SK-N-SH treated with all-trans-retinoic acid at 6 μM for 48 hours (cell line): ENCODE results near the gene BEND6.

Experiments used
- ZC3H10 ChIP-seq: fragments of 250-450 bp; sonication (Bioruptor Pico); IDR thresholded peaks from 2 replicates; pipeline ENCODE4 v1.5.1; 2021; ENCODE audit warnings: mild to moderate bottlenecking, moderate library complexity
- ZFP30 ChIP-seq: fragments of 450-650 bp; formaldehyde crosslinking; IDR thresholded peaks from 2 replicates; pipeline ENCODE4 v1.5.0; 2022; ENCODE audit warnings: mild to moderate bottlenecking, moderate library complexity
- ZNF70 ChIP-seq: fragments of 450-650 bp; formaldehyde crosslinking; IDR thresholded peaks from 2 replicates; pipeline ENCODE4 v1.5.0; 2020; ENCODE audit warnings: mild to moderate bottlenecking, moderate library complexity
- TF ChIP-seq, protein P1 (sequence below): fragments of 250-450 bp; sonication (Bioruptor Pico); IDR thresholded peaks from 2 replicates; pipeline ENCODE4 v1.5.1; 2020; ENCODE audit warnings: low read depth, mild to moderate bottlenecking, moderate library complexity
- TF ChIP-seq, protein P2 (sequence below): fragments of 250-450 bp; sonication (Bioruptor Pico); IDR thresholded peaks from 2 replicates; pipeline ENCODE4 v1.5.1; 2021; ENCODE audit warnings: mild to moderate bottlenecking, moderate library complexity
- TF ChIP-seq, protein P3 (sequence below): fragments of 250-450 bp; sonication (Bioruptor Pico); IDR thresholded peaks from 2 replicates; pipeline ENCODE4 v1.8.0; 2020; ENCODE audit warnings: mild to moderate bottlenecking, moderate library complexity, borderline replicate concordance

DNA sequence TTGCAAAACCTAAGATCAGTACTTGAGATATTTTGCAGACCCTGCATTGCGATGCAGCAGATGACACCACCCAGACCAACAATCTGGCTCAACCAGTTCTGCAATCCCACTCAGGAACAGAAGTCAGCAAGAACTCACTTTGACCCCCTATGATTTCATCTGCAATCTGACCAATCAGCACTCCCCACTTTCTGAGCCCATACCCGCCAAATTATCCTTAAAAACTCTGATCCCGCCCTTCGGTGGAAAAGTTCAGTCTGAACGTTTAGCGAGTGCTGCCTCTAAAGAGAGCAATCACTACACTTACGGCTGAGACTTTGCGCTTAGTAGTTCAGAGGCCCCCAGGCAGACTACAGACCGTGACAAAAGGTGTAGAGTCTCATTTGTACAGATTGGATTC, 74.3 kb downstream of the BEND6 start:
- TF ChIP-seq ZC3H10 (CRISPR knock-in tag) (no peak), ZNF70 (CRISPR knock-in tag) (no peak), ZFP30 (no peak)
- TF ChIP-seq, protein P1, sequence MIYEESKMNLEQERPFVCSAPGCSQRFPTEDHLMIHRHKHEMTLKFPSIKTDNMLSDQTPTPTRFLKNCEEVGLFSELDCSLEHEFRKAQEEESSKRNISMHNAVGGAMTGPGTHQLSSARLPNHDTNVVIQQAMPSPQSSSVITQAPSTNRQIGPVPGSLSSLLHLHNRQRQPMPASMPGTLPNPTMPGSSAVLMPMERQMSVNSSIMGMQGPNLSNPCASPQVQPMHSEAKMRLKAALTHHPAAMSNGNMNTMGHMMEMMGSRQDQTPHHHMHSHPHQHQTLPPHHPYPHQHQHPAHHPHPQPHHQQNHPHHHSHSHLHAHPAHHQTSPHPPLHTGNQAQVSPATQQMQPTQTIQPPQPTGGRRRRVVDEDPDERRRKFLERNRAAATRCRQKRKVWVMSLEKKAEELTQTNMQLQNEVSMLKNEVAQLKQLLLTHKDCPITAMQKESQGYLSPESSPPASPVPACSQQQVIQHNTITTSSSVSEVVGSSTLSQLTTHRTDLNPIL (CRISPR knock-in tag), result no peak
- TF ChIP-seq, protein P2, sequence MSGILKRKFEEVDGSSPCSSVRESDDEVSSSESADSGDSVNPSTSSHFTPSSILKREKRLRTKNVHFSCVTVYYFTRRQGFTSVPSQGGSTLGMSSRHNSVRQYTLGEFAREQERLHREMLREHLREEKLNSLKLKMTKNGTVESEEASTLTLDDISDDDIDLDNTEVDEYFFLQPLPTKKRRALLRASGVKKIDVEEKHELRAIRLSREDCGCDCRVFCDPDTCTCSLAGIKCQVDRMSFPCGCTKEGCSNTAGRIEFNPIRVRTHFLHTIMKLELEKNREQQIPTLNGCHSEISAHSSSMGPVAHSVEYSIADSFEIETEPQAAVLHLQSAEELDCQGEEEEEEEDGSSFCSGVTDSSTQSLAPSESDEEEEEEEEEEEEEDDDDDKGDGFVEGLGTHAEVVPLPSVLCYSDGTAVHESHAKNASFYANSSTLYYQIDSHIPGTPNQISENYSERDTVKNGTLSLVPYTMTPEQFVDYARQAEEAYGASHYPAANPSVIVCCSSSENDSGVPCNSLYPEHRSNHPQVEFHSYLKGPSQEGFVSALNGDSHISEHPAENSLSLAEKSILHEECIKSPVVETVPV (CRISPR knock-in tag), result no peak
- TF ChIP-seq, protein P3, sequence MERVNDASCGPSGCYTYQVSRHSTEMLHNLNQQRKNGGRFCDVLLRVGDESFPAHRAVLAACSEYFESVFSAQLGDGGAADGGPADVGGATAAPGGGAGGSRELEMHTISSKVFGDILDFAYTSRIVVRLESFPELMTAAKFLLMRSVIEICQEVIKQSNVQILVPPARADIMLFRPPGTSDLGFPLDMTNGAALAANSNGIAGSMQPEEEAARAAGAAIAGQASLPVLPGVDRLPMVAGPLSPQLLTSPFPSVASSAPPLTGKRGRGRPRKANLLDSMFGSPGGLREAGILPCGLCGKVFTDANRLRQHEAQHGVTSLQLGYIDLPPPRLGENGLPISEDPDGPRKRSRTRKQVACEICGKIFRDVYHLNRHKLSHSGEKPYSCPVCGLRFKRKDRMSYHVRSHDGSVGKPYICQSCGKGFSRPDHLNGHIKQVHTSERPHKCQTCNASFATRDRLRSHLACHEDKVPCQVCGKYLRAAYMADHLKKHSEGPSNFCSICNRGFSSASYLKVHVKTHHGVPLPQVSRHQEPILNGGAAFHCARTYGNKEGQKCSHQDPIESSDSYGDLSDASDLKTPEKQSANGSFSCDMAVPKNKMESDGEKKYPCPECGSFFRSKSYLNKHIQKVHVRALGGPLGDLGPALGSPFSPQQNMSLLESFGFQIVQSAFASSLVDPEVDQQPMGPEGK (CRISPR knock-in tag), result no peak
